NCI-H146 (cell line): ENCODE data around the gene UBE2C.

Experiments used
- DNase-seq: peaks from one replicate; lab custom pipeline; 2025; lab: John Stamatoyannopoulos, UW

The UBE2C gene

GRCh38 chr20:45859916-45860315, 47.5 kb downstream of the UBE2C start:
- no peak for DNase-seq

GRCh38 chr20:45860560-45861220, 48.2 kb downstream of the UBE2C start:
- no peak for DNase-seq

GRCh38 chr20:45861221-45862075, 49.0 kb downstream of the UBE2C start:
- DNase-seq = no peak

- DNase-seq = no peak
Measured at GRCh38 chr20:45863543-45864470, 51.4 kb downstream of the UBE2C start.

GRCh38 chr20:45866454-45866853, 54.0 kb downstream of the UBE2C start:
- no peak for DNase-seq
